ENCODE data around the gene OBP2B. TPM values are rescaled to one million over a fixed set of nuclear protein-coding genes. Genes with fewer than 3 reads are reported as not detected.

Gene OBP2B
- polyA plus RNA-seq, 3 donors = not detected

GRCh38 chr9:133202145-133202513, 6.9 kb downstream of the OBP2B start:
- H3K4me3 ChIP-seq (replicated peaks in 1 of 3; ENCODE audit: low read depth in 2 of 3, low read length in 3 of 3) = no peak overlapping the region
- DNase-seq = no peak
- H3K79me2 ChIP-seq (ENCODE audit: insufficient read depth, low read length) = no peaks in the 10 kb centered on the region
- H3K4me3 Mint-ChIP-seq = no peak overlapping the region
- peaks cover 10% of the 10 kb centered on the region for H3K4me1 Mint-ChIP-seq
- peaks cover 0 to 11% (median 5%) of the 10 kb centered on the region in 7 donors for H3K9me3 Mint-ChIP-seq
- H4K20me1 ChIP-seq (ENCODE audit: insufficient read depth, low read length) = no peaks in the 10 kb centered on the region
- no peaks in the 10 kb centered on the region for H3K9me3 ChIP-seq (replicated peaks in 1 of 2; ENCODE audit: control insufficient read depth in 1 of 2, insufficient read depth in 1 of 2, low read length in 2 of 2)
- no peak for TF ChIP-seq CTCF (IDR thresholded peaks at IDR 0.05)
- H3K4me1 ChIP-seq (ENCODE audit: control insufficient read depth in 1 of 2, insufficient read depth in 2 of 2, low read length in 2 of 2) = no peaks in the 10 kb centered on the region
- no peak overlapping the region for H3K4me2 ChIP-seq (replicated peaks; ENCODE audit: extremely low read depth, low read length, poor library complexity, severe bottlenecking)
- 88% methylated on average over 9 of the region's 11 CpGs for WGBS (ENCODE audit: insufficient coverage)
- no peaks in the 10 kb centered on the region for H3K27me3 ChIP-seq (ENCODE audit: control insufficient read depth in 2 of 2, insufficient read depth in 2 of 2, low read length in 2 of 2)
- intact Hi-C loops (cut with micrococcal nuclease) = no loop called here
- H3K9ac ChIP-seq (ENCODE audit: insufficient read depth, low read length, poor library complexity, severe bottlenecking) = no peak overlapping the region
- H3K27ac ChIP-seq (ENCODE audit: low read depth in 1 of 2, low read length in 2 of 2) = no peak overlapping the region
- no peaks in the 10 kb centered on the region for H3K36me3 Mint-ChIP-seq
- H2AFZ ChIP-seq (ENCODE audit: insufficient read depth, low read depth, low read length, poor library complexity, severe bottlenecking) = no peak overlapping the region
- H3K36me3 ChIP-seq (replicated peaks in 1 of 2; ENCODE audit: control insufficient read depth in 1 of 2, insufficient read depth in 2 of 2, low read length in 2 of 2) = no peaks in the 10 kb centered on the region
- H3K27me3 Mint-ChIP-seq (ENCODE audit: low read depth in 3 of 3) = peaks cover 12 to 19% (median 14%) of the 10 kb centered on the region in 3 donors
- no peak overlapping the region for H3K27ac Mint-ChIP-seq

GRCh38 chr9:133201424-133202144, 7.5 kb downstream of the OBP2B start:
- 92% methylated on average over 11 of the region's 13 CpGs for WGBS (ENCODE audit: insufficient coverage)
- no peak overlapping the region for H2AFZ ChIP-seq (ENCODE audit: insufficient read depth, low read depth, low read length, poor library complexity, severe bottlenecking)
- Mint-ChIP-seq H3K4me3 (no peak overlapping the region), H3K27me3 (ENCODE audit: low read depth in 3 of 3) (peaks cover 14 to 20% (median 15%) of the 10 kb centered on the region in 3 donors), H3K9me3 (peaks cover 0 to 11% (median 5%) of the 10 kb centered on the region in 7 donors), H3K4me1 (peaks cover 10% of the 10 kb centered on the region), H3K36me3 (no peaks in the 10 kb centered on the region), H3K27ac (no peak overlapping the region)
- H4K20me1 ChIP-seq (ENCODE audit: insufficient read depth, low read length) = no peaks in the 10 kb centered on the region
- H3K27ac ChIP-seq (ENCODE audit: low read depth in 1 of 2, low read length in 2 of 2) = no peak overlapping the region
- no peak for TF ChIP-seq CTCF (IDR thresholded peaks at IDR 0.05)
- H3K79me2 ChIP-seq (ENCODE audit: insufficient read depth, low read length) = no peaks in the 10 kb centered on the region
- no peaks in the 10 kb centered on the region for H3K36me3 ChIP-seq (replicated peaks in 1 of 2; ENCODE audit: control insufficient read depth in 1 of 2, insufficient read depth in 2 of 2, low read length in 2 of 2)
- H3K4me3 ChIP-seq (replicated peaks in 1 of 3; ENCODE audit: low read depth in 2 of 3, low read length in 3 of 3) = no peak overlapping the region
- H3K9ac ChIP-seq (ENCODE audit: insufficient read depth, low read length, poor library complexity, severe bottlenecking) = no peak overlapping the region
- no peaks in the 10 kb centered on the region for H3K9me3 ChIP-seq (replicated peaks in 1 of 2; ENCODE audit: control insufficient read depth in 1 of 2, insufficient read depth in 1 of 2, low read length in 2 of 2)
- no peak for DNase-seq
- intact Hi-C loops (cut with micrococcal nuclease) = no loop called here
- no peaks in the 10 kb centered on the region for H3K27me3 ChIP-seq (ENCODE audit: control insufficient read depth in 2 of 2, insufficient read depth in 2 of 2, low read length in 2 of 2)
- no peaks in the 10 kb centered on the region for H3K4me1 ChIP-seq (ENCODE audit: control insufficient read depth in 1 of 2, insufficient read depth in 2 of 2, low read length in 2 of 2)
- no peak overlapping the region for H3K4me2 ChIP-seq (replicated peaks; ENCODE audit: extremely low read depth, low read length, poor library complexity, severe bottlenecking)
